CD14-positive monocyte (primary cell): Measurements from ENCODE around the gene ZNF638. TPM values are rescaled to one million over a fixed set of nuclear protein-coding genes. Genes with fewer than 3 reads are reported as not detected.

Experiments
- DNase-seq, 3 donors: peaks; one replicate each; pipeline ENCODE4 v3.0.0-alpha.2; 2011 to 2022
- H2AFZ ChIP-seq: 2 replicates; pipeline ENCODE4 v1.6.0; 2012; ENCODE audit warnings: mild to moderate bottlenecking, low read depth, low read length, inconsistent platforms; ENCODE audit not compliant: insufficient read depth, poor library complexity, severe bottlenecking
- H3K27ac ChIP-seq, 2 donors: 1 replicate in 1 of 2; 2 replicates in 1 of 2; pipeline ENCODE4 v1.5.1; 2012 to 2013; ENCODE audit warnings: low read length in 2 of 2, control low read depth in 1 of 2, inconsistent platforms in 1 of 2, low read depth in 1 of 2, mild to moderate bottlenecking in 1 of 2
- H3K27me3 ChIP-seq, 2 donors: one replicate each; pipeline versions ENCODE4 v1.6.0 to v1.6.1; 2011 to 2013; ENCODE audit warnings: low read length in 2 of 2; ENCODE audit not compliant: control insufficient read depth in 2 of 2, insufficient read depth in 2 of 2
- H3K36me3 ChIP-seq, 2 donors: replicated peaks in 1 of 2; 1 replicate in 1 of 2; 2 replicates in 1 of 2; pipeline versions ENCODE4 v1.5.1 to v1.6.1; 2012 to 2013; ENCODE audit warnings: low read length in 2 of 2, control low read depth in 1 of 2, inconsistent platforms in 1 of 2, mild to moderate bottlenecking in 1 of 2; ENCODE audit not compliant: insufficient read depth in 2 of 2, control insufficient read depth in 1 of 2
- H3K4me1 ChIP-seq, 2 donors: 1 replicate in 1 of 2; 2 replicates in 1 of 2; pipeline versions ENCODE4 v1.5.1 to v1.6.1; 2012 to 2013; ENCODE audit warnings: low read length in 2 of 2, control low read depth in 1 of 2, inconsistent platforms in 1 of 2, mild to moderate bottlenecking in 1 of 2, moderate library complexity in 1 of 2; ENCODE audit not compliant: insufficient read depth in 2 of 2, control insufficient read depth in 1 of 2
- H3K4me2 ChIP-seq: replicated peaks from 2 replicates; pipeline ENCODE3; 2012; ENCODE audit warnings: low read length, moderate library complexity, mild to moderate bottlenecking; ENCODE audit not compliant: poor library complexity, severe bottlenecking; ENCODE audit errors: extremely low read depth
- H3K4me3 ChIP-seq, 3 experiments: fragments of 200-600 bp in 1 of 3; sonication (generic) in 1 of 3; replicated peaks in 1 of 3; 1 replicate in 2 of 3; 2 replicates in 1 of 3; pipeline ENCODE4 v1.5.1; 2011 to 2013; ENCODE audit warnings: low read length in 3 of 3, mild to moderate bottlenecking in 3 of 3, control low read depth in 2 of 3, low read depth in 2 of 3, inconsistent platforms in 1 of 3, moderate library complexity in 1 of 3
- H3K79me2 ChIP-seq: 2 replicates; pipeline ENCODE4 v1.6.0; 2012; ENCODE audit warnings: mild to moderate bottlenecking, control low read depth, inconsistent platforms, low read length, moderate library complexity; ENCODE audit not compliant: insufficient read depth
- H3K9ac ChIP-seq: 2 replicates; pipeline ENCODE4 v1.6.0; 2017; ENCODE audit warnings: low read length, mild to moderate bottlenecking; ENCODE audit not compliant: insufficient read depth, poor library complexity, severe bottlenecking
- H3K9me3 ChIP-seq, 2 donors: replicated peaks in 1 of 2; 1 replicate in 1 of 2; 2 replicates in 1 of 2; pipeline versions ENCODE4 v1.5.1 to v1.6.1; 2012 to 2013; ENCODE audit warnings: low read length in 2 of 2, control low read depth in 1 of 2; ENCODE audit not compliant: control insufficient read depth in 1 of 2, insufficient read depth in 1 of 2
- H4K20me1 ChIP-seq: 2 replicates; pipeline ENCODE4 v1.6.0; 2012; ENCODE audit warnings: mild to moderate bottlenecking, low read length, control low read depth, moderate library complexity; ENCODE audit not compliant: insufficient read depth
- H3K27ac Mint-ChIP-seq, 7 donors: one replicate each; pipeline ENCODE4 v1.8.0; 2020; ENCODE audit warnings: mild to moderate bottlenecking in 7 of 7, mixed read lengths in 7 of 7, moderate library complexity in 6 of 7, inconsistent platforms in 2 of 7
- H3K27me3 Mint-ChIP-seq, 3 donors: one replicate each; pipeline ENCODE4 v1.8.0; 2021 to 2022; ENCODE audit warnings: low read depth in 3 of 3, mild to moderate bottlenecking in 3 of 3, mixed read lengths in 3 of 3, moderate library complexity in 3 of 3, inconsistent platforms in 1 of 3
- H3K36me3 Mint-ChIP-seq, 2 donors: one replicate each; pipeline ENCODE4 v1.8.0; 2020; ENCODE audit warnings: mixed read lengths in 2 of 2, inconsistent platforms in 1 of 2, mild to moderate bottlenecking in 1 of 2
- H3K4me1 Mint-ChIP-seq: one replicate; pipeline ENCODE4 v1.8.0; 2020; ENCODE audit warnings: mild to moderate bottlenecking, mixed read lengths
- H3K4me3 Mint-ChIP-seq, 2 donors: one replicate each; pipeline ENCODE4 v1.8.0; 2020; ENCODE audit warnings: mild to moderate bottlenecking in 2 of 2, mixed read lengths in 2 of 2, moderate library complexity in 1 of 2
- H3K9me3 Mint-ChIP-seq, 7 donors: one replicate each; pipeline ENCODE4 v1.8.0; 2020 to 2022; ENCODE audit warnings: mixed read lengths in 7 of 7, mild to moderate bottlenecking in 6 of 7, moderate library complexity in 6 of 7, inconsistent platforms in 2 of 7
- CTCF ChIP-seq: fragments of 200-600 bp; IDR thresholded peaks from one replicate; pipeline ENCODE4 v1.8.0; 2022; ENCODE audit warnings: antibody characterized with exemption, mild to moderate bottlenecking
- WGBS: methylation state at CpG from one replicate; pipeline ENCODE4 v1.1.5; 2013; ENCODE audit warnings: missing lambda C conversion rate; ENCODE audit not compliant: insufficient coverage; 5-methylcytosine and 5-hydroxymethylcytosine counted together
- intact Hi-C, 2 donors: fragments of 100-400 bp; cut with micrococcal nuclease; formaldehyde crosslinking; loops; one replicate each; pipeline versions ENCODE4 v1.15.0 to v1.15.1; 2023
- polyA plus RNA-seq, 3 donors: library from polyadenylated mRNA; depleted of rRNA in 1 of 3; unstranded in 2 of 3; stranded (reverse) in 1 of 3; fragments of 300-500 nt in 2 of 3; fragments of >200 nt in 1 of 3; fragmentation: Illumina TruSeq in 2 of 3; gene quantifications; 1 replicate in 2 of 3; 2 replicates in 1 of 3; pipeline ENCODE4 v1.2.3, GENCODE V29; 2012 to 2021

The ZNF638 gene
- polyA plus RNA-seq, 3 donors = 19.1 to 64.6 (median 22.4) TPM

- Histone ChIP-seq H3K27ac (peak within 1 kb of the TSS; percentile 72 to 76), H3K4me1 (peaks cover 88 to 97% of the 10 kb centered on the region in 2 donors), H2AFZ (peak within 1 kb of the TSS; percentile 85), H3K4me3 (peak within 1 kb of the TSS; percentile 76 to 96 (median 83)), H3K79me2 (peaks cover 62% of the 10 kb centered on the region), H3K9ac (peak within 1 kb of the TSS; percentile 76), H3K4me2 (peak within 1 kb of the TSS; percentile 98), H4K20me1 (peaks cover 42% of the 10 kb centered on the region), H3K36me3 (peaks cover 10 to 21% of the 10 kb centered on the region in 2 donors), H3K9me3 (no peaks in the 10 kb centered on the region), H3K27me3 (no peaks in the 10 kb centered on the region)
- peak; percentile 41 to 46 (median 43) for DNase-seq
- peaks cover 0 to 2% (median 0%) of the 10 kb centered on the region in 7 donors for H3K9me3 Mint-ChIP-seq
- H3K36me3 Mint-ChIP-seq = peaks cover 18 to 36% of the 10 kb centered on the region in 2 donors
- intact Hi-C loops = no loop called here
- H3K27me3 Mint-ChIP-seq = peaks cover 3 to 10% (median 10%) of the 10 kb centered on the region in 3 donors
- peak within 1 kb of the TSS; percentile 83 to 94 (median 93) for H3K27ac Mint-ChIP-seq
- WGBS = 2% methylated on average over 57 of the region's 66 CpGs
- peak within 1 kb of the TSS; percentile 84 to 91 for H3K4me3 Mint-ChIP-seq
- peaks cover 91% of the 10 kb centered on the region for H3K4me1 Mint-ChIP-seq
- no peak for TF ChIP-seq CTCF
Observed at GRCh38 chr2:71453404-71454220, 122.0 kb downstream of the ZNF638 start, which contains the start of gene DYSF. DYSF (plus strand) TSS chr2:71453561.

GRCh38 chr2:71454221-71455010 lies 122.8 kb downstream of the ZNF638 start:
- peak overlapping the region; percentile 98 for H3K4me2 ChIP-seq
- TF ChIP-seq CTCF = no peak
- intact Hi-C loops = no loop called here
- Mint-ChIP-seq H3K36me3 (peaks cover 26 to 44% of the 10 kb centered on the region in 2 donors), H3K4me1 (peaks cover 86% of the 10 kb centered on the region), H3K27ac (peak overlapping the region; percentile 60 to 94 (median 83)), H3K9me3 (peaks cover 0 to 2% (median 0%) of the 10 kb centered on the region in 7 donors), H3K27me3 (peaks cover 3 to 10% (median 10%) of the 10 kb centered on the region in 3 donors), H3K4me3 (peak overlapping the region; percentile 84 to 91)
- peak overlapping the region; percentile 85 for H2AFZ ChIP-seq
- H3K36me3 ChIP-seq = peaks cover 15 to 29% of the 10 kb centered on the region in 2 donors
- no peak for DNase-seq
- H4K20me1 ChIP-seq = peaks cover 50% of the 10 kb centered on the region
- 53% methylated on average over 9 of the region's 17 CpGs for WGBS
- H3K4me1 ChIP-seq = peaks cover 81 to 91% of the 10 kb centered on the region in 2 donors
- peak overlapping the region; percentile 76 to 96 (median 83) for H3K4me3 ChIP-seq
- H3K27me3 ChIP-seq = no peaks in the 10 kb centered on the region
- H3K27ac ChIP-seq = peak overlapping the region; percentile 69 to 76
- H3K79me2 ChIP-seq = peaks cover 68% of the 10 kb centered on the region
- no peaks in the 10 kb centered on the region for H3K9me3 ChIP-seq
- H3K9ac ChIP-seq = peak overlapping the region; percentile 76
